GM12878 (cell line): ENCODE measurements around the gene TPK1. TPM values are rescaled to one million over a fixed set of nuclear protein-coding genes. Genes with fewer than 3 reads are reported as not detected.

Experiments used
- ATAC-seq: fragments of 200-7000 bp; cut with Tn5 transposase; 3 replicates; pipeline ENCODE4 v1.9.1; 2020; ENCODE audit warnings: mild to moderate bottlenecking, moderate library complexity
- BruUV-seq: library from RNA; stranded (reverse); fragments of 400-500 nt; replicated peaks from 2 replicates; lab custom pipeline; 2021; lab: Mats Ljungman, UMichigan
- CTCF ChIA-PET: fragments of 300-600 bp; sonication (Branson Sonifier 250); formaldehyde crosslinking; extraction: SDS; loops from one replicate; lab custom pipeline; 2021; ENCODE audit warnings: inconsistent platforms; lab: Yijun Ruan, JAX
- POLR2A ChIA-PET: fragments of 350-600 bp; formaldehyde crosslinking; extraction: SDS; loops from one replicate; lab custom pipeline; 2021; ENCODE audit warnings: inconsistent platforms; lab: Charles Lee
- RAD21 ChIA-PET: fragments of 300-600 bp; sonication (Branson Sonifier 250); formaldehyde crosslinking; loops from one replicate; lab custom pipeline; 2023; ENCODE audit warnings: antibody characterized with exemption; ENCODE audit not compliant: unreplicated experiment; lab: Charles Lee
- SMC1A ChIA-PET: fragments of 300-600 bp; sonication (Branson Sonifier 250); formaldehyde crosslinking; loops from one replicate; lab custom pipeline; 2023; ENCODE audit not compliant: unreplicated experiment, uncharacterized antibody; lab: Charles Lee
- DNase-seq: peaks from one replicate; pipeline ENCODE4 v3.0.0-alpha.2; 2011; ENCODE audit warnings: low read depth, low spot score
- FAIRE-seq: peaks from 3 replicates; lab custom pipeline; 2011; peaks lifted over from hg19 to GRCh38; lab: Jason Lieb, UNC
- H2AFZ ChIP-seq: 2 replicates; pipeline ENCODE4 v1.6.0; 2011; ENCODE audit warnings: low read depth, low read length, control low read depth; ENCODE audit not compliant: control insufficient read depth
- H3K27ac ChIP-seq: 2 replicates; pipeline ENCODE4 v1.5.1; 2011; ENCODE audit warnings: control low read depth; ENCODE audit not compliant: control insufficient read depth, insufficient read depth
- H3K27me3 ChIP-seq, 2 experiments: replicated peaks in 1 of 2; 2 replicates each; pipeline versions ENCODE4 v1.6.0 to v1.6.1; 2011; ENCODE audit warnings: low read length in 1 of 2; ENCODE audit not compliant: control insufficient read depth in 2 of 2, insufficient read depth in 2 of 2
- H3K36me3 ChIP-seq, 2 experiments: 2 replicates each; pipeline ENCODE4 v1.5.1; 2011; ENCODE audit warnings: low read length in 1 of 2; ENCODE audit not compliant: control insufficient read depth in 2 of 2, insufficient read depth in 2 of 2
- H3K4me1 ChIP-seq: 2 replicates; pipeline ENCODE4 v1.6.1; 2011; ENCODE audit warnings: mild to moderate bottlenecking, low read length, moderate library complexity, mixed read lengths; ENCODE audit not compliant: control insufficient read depth, insufficient read depth
- H3K4me2 ChIP-seq: 2 replicates; pipeline ENCODE4 v1.6.0; 2011; ENCODE audit warnings: control low read depth; ENCODE audit not compliant: control insufficient read depth, insufficient read depth
- H3K4me3 ChIP-seq: fragments of 200-600 bp; sonication (generic); 2 replicates; pipeline ENCODE4 v1.5.1; 2016
- H3K79me2 ChIP-seq: 2 replicates; pipeline ENCODE4 v1.6.0; 2011; ENCODE audit warnings: low read length; ENCODE audit not compliant: control insufficient read depth, insufficient read depth
- H3K9ac ChIP-seq: 2 replicates; pipeline ENCODE4 v1.8.0; 2011; ENCODE audit warnings: low read length, control low read depth, mixed read lengths; ENCODE audit not compliant: control insufficient read depth, insufficient read depth
- H3K9me3 ChIP-seq: replicated peaks from 3 replicates; pipeline ENCODE4 v1.5.1; 2011; ENCODE audit warnings: mild to moderate bottlenecking, low read length; ENCODE audit not compliant: control insufficient read depth, insufficient read depth
- H4K20me1 ChIP-seq: 2 replicates; pipeline ENCODE4 v1.6.0; 2011; ENCODE audit not compliant: control insufficient read depth, insufficient read depth
- CBFB ChIP-seq: IDR thresholded peaks from 2 replicates; pipeline ENCODE4 v1.6.1; 2016; ENCODE audit warnings: antibody characterized with exemption, low read depth
- CBX5 ChIP-seq: sonication (generic); IDR thresholded peaks from 2 replicates; pipeline ENCODE4 v1.6.1; 2016; ENCODE audit warnings: low read depth, moderate library complexity, mild to moderate bottlenecking, inconsistent platforms
- HDGF ChIP-seq: fragments of 450-650 bp; IDR thresholded peaks from 2 replicates; pipeline ENCODE4 v1.6.1; 2016; ENCODE audit warnings: antibody characterized with exemption
- KAT2A ChIP-seq: conservative IDR thresholded peaks from 2 replicates; pipeline ENCODE4 v1.6.1; 2011; ENCODE audit warnings: low read depth, low read length; ENCODE audit not compliant: control insufficient read depth
- MYB ChIP-seq: fragments of 150-350 bp; IDR thresholded peaks from 2 replicates; pipeline ENCODE4 v1.6.1; 2014; ENCODE audit warnings: mild to moderate bottlenecking, low read depth, low read length, borderline replicate concordance
- NFYA ChIP-seq: IDR thresholded peaks from 2 replicates; pipeline ENCODE4 v1.6.1; 2011; ENCODE audit warnings: low read depth, mild to moderate bottlenecking, low read length, improper control_type of control experiment, borderline replicate concordance
- PML ChIP-seq: IDR thresholded peaks from 2 replicates; pipeline ENCODE4 v1.6.1; 2012; ENCODE audit warnings: low read length, inconsistent platforms
- RELA ChIP-seq: fragments of 450-650 bp; IDR thresholded peaks from 2 replicates; pipeline ENCODE4 v1.8.0; 2014; ENCODE audit warnings: borderline replicate concordance; ENCODE audit not compliant: partially characterized antibody
- SMARCA5 ChIP-seq: fragments of 450-650 bp; IDR thresholded peaks from 2 replicates; pipeline ENCODE4 v1.6.1; 2017; ENCODE audit warnings: mild to moderate bottlenecking
- SPI1 ChIP-seq: IDR thresholded peaks from 2 replicates; pipeline ENCODE4 v1.6.1; 2011; ENCODE audit warnings: low read depth, mild to moderate bottlenecking, low read length, moderate library complexity, borderline replicate concordance; ENCODE audit not compliant: insufficient read depth
- SREBF1 ChIP-seq: IDR thresholded peaks from 2 replicates; pipeline ENCODE4 v1.6.1; 2012; ENCODE audit warnings: mild to moderate bottlenecking, low read length
- SRF ChIP-seq, 2 experiments: IDR thresholded peaks; 2 replicates each; pipeline ENCODE4 v1.6.1; 2011; ENCODE audit warnings: low read depth in 2 of 2, low read length in 2 of 2, mild to moderate bottlenecking in 1 of 2, moderate library complexity in 1 of 2
- WGBS: methylation state at CpG from one replicate; pipeline ENCODE4 v1.1.6; 2016; ENCODE audit warnings: low lambda C conversion rate; ENCODE audit not compliant: insufficient replicate concordance, insufficient coverage; ENCODE audit errors: missing lambda C conversion rate; 5-methylcytosine and 5-hydroxymethylcytosine counted together
- in situ Hi-C: fragments of 300-500 bp; cut with MboI; formaldehyde crosslinking; loops from 9 replicates; pipeline ENCODE4 v1.14.3; 2018; ENCODE audit warnings: mixed read lengths
- intact Hi-C: fragments of 100-400 bp; cut with micrococcal nuclease; formaldehyde crosslinking; loops from one replicate; pipeline ENCODE4 v1.14.2; 2022; ENCODE audit not compliant: unreplicated experiment
- polyA plus RNA-seq, 11 experiments: library from polyadenylated mRNA; depleted of rRNA in 4 of 11; unstranded in 6 of 11; stranded (reverse) in 5 of 11; fragments of >200 nt; fragmentation: Nextera tagmentation in 4 of 11; fragmentation: Illumina TruSeq in 1 of 11; extraction: Ambion mirVana in 4 of 11; extraction: Trizol in 1 of 11; gene quantifications; 1 replicate in 1 of 11; 2 replicates in 10 of 11; pipeline versions ENCODE4 v1.2.1 to v1.2.3, GENCODE V29; 2011 to 2016; ENCODE audit warnings: inconsistent platforms in 2 of 11, missing spikeins in 2 of 11, low read depth in 1 of 11
- total RNA-seq, 4 experiments: library from RNA; depleted of rRNA in 3 of 4; stranded (reverse); fragments of >200 nt in 3 of 4; fragmentation: Illumina TruSeq in 1 of 4; extraction: Trizol in 1 of 4; gene quantifications; 2 replicates each; pipeline versions ENCODE4 v1.2.1 to v1.2.3, GENCODE V29; 2013 to 2021
- TF ChIP-seq, protein P1 (sequence below): fragments of 450-650 bp; IDR thresholded peaks from 2 replicates; pipeline ENCODE4 v1.6.1; 2017; ENCODE audit warnings: antibody characterized with exemption, mild to moderate bottlenecking, moderate library complexity
- TF ChIP-seq, protein P2 (sequence below): IDR thresholded peaks from 2 replicates; pipeline ENCODE4 v1.6.1; 2012; ENCODE audit warnings: low read depth, low read length, improper control_type of control experiment
- TF ChIP-seq, protein P3 (sequence below): fragments of 450-650 bp; IDR thresholded peaks from 2 replicates; pipeline ENCODE4 v1.6.1; 2017; ENCODE audit warnings: mild to moderate bottlenecking, low read depth, inconsistent platforms; ENCODE audit not compliant: poor library complexity, severe bottlenecking

The TPK1 gene
- total and polyA plus RNA-seq, 10 of the 15 experiments (the other 5 are each of a cell fraction or from before 2014, with no cell fraction given), result 7.1 to 19.0 (median 9.3) TPM

DNA sequence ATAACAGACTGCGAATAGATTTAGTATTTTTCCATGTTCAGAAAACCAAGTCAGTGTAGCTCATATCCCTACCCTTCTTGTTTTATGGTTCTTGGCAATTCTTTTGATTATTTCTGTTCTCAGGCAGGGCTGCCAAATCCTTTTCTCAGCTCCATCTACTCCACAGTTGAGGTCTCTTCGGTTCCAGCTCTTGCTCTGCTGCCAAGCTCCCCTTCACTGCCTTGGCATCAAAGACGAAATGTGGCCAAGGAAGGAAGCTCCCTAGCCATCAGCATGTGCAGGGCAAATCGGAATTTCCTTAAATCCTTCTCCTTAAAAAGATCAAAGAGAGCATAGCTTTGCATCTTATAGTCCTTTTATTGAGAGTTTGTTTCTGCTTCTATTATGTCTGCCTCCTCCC is 315.9 kb downstream of the TPK1 start:
- H3K4me3 ChIP-seq, result no peak overlapping the region
- H3K79me2 ChIP-seq, result no peaks in the 10 kb centered on the region
- SMC1A ChIA-PET, result no interaction called here
- H3K4me2 ChIP-seq, result no peak overlapping the region
- WGBS, result 48% methylated on average over 4 of the region's 4 CpGs
- CTCF ChIA-PET, result interaction anchor here (0.7 to 0.8 kb wide), 2 partner anchors 38 to 1379 kb away, joined by 3 read pairs; no protein-coding TSS in a partner anchor
- no peak overlapping the region for H3K9ac ChIP-seq
- in situ Hi-C loops, result no loop called here
- no peak for TF ChIP-seq HDGF
- no peak for TF ChIP-seq SREBF1
- TF ChIP-seq SRF (IDR thresholded peaks at IDR 0.05; ENCODE audit: low read depth in 2 of 2, low read length in 2 of 2), result no peak
- TF ChIP-seq NFYA, result no peak
- TF ChIP-seq CBX5, result no peak
- TF ChIP-seq MYB, result no peak
- no peak for TF ChIP-seq PML
- TF ChIP-seq, protein P1, sequence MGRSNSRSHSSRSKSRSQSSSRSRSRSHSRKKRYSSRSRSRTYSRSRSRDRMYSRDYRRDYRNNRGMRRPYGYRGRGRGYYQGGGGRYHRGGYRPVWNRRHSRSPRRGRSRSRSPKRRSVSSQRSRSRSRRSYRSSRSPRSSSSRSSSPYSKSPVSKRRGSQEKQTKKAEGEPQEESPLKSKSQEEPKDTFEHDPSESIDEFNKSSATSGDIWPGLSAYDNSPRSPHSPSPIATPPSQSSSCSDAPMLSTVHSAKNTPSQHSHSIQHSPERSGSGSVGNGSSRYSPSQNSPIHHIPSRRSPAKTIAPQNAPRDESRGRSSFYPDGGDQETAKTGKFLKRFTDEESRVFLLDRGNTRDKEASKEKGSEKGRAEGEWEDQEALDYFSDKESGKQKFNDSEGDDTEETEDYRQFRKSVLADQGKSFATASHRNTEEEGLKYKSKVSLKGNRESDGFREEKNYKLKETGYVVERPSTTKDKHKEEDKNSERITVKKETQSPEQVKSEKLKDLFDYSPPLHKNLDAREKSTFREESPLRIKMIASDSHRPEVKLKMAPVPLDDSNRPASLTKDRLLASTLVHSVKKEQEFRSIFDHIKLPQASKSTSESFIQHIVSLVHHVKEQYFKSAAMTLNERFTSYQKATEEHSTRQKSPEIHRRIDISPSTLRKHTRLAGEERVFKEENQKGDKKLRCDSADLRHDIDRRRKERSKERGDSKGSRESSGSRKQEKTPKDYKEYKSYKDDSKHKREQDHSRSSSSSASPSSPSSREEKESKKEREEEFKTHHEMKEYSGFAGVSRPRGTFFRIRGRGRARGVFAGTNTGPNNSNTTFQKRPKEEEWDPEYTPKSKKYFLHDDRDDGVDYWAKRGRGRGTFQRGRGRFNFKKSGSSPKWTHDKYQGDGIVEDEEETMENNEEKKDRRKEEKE, result no peak
- no peak for TF ChIP-seq SMARCA5
- TF ChIP-seq, protein P2, sequence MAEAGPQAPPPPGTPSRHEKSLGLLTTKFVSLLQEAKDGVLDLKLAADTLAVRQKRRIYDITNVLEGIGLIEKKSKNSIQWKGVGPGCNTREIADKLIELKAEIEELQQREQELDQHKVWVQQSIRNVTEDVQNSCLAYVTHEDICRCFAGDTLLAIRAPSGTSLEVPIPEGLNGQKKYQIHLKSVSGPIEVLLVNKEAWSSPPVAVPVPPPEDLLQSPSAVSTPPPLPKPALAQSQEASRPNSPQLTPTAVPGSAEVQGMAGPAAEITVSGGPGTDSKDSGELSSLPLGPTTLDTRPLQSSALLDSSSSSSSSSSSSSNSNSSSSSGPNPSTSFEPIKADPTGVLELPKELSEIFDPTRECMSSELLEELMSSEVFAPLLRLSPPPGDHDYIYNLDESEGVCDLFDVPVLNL, result no peak
- TF ChIP-seq, protein P3, sequence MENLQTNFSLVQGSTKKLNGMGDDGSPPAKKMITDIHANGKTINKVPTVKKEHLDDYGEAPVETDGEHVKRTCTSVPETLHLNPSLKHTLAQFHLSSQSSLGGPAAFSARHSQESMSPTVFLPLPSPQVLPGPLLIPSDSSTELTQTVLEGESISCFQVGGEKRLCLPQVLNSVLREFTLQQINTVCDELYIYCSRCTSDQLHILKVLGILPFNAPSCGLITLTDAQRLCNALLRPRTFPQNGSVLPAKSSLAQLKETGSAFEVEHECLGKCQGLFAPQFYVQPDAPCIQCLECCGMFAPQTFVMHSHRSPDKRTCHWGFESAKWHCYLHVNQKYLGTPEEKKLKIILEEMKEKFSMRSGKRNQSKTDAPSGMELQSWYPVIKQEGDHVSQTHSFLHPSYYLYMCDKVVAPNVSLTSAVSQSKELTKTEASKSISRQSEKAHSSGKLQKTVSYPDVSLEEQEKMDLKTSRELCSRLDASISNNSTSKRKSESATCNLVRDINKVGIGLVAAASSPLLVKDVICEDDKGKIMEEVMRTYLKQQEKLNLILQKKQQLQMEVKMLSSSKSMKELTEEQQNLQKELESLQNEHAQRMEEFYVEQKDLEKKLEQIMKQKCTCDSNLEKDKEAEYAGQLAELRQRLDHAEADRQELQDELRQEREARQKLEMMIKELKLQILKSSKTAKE, result no peak
- TF ChIP-seq RELA, result no peak
- TF ChIP-seq KAT2A, result no peak
- TF ChIP-seq CBFB, result no peak
- no peak for TF ChIP-seq SPI1
- TF ChIP-seq, all 136 proteins: peak for 0
- Histone ChIP-seq H3K27me3 (no peaks in the 10 kb centered on the region), H3K36me3 (no peaks in the 10 kb centered on the region), H4K20me1 (no peaks in the 10 kb centered on the region), H2AFZ (no peak overlapping the region), H3K9me3 (no peaks in the 10 kb centered on the region), H3K4me1 (no peaks in the 10 kb centered on the region), H3K27ac (no peak overlapping the region)
- FAIRE-seq, result no peak
- ATAC-seq, result no peak
- RAD21 ChIA-PET, result no interaction called here
- intact Hi-C loops, result loop anchor here (10.0 kb wide), 1 partner anchor 515 kb away; no protein-coding TSS in a partner anchor
- POLR2A ChIA-PET, result no interaction called here
- DNase-seq, result no peak
- no TSS peak for BruUV-seq
